Calu3 (cell line): ENCODE results near the gene IFITM1. TPM values are rescaled to one million over a fixed set of nuclear protein-coding genes. Genes with fewer than 3 reads are reported as not detected.
A peak's percentile ranks its signal among the peaks of the same experiment; 100 is the strongest.

Source experiments
- BruUV-seq: library from RNA; stranded (reverse); fragments of 400-500 nt; replicated peaks from 2 replicates; lab custom pipeline; 2021; lab: Mats Ljungman, UMichigan
- CTCF ChIA-PET: fragments of 300-600 bp; sonication (Branson Sonifier 250); formaldehyde crosslinking; loops from one replicate; lab custom pipeline; 2022; ENCODE audit warnings: antibody characterized with exemption; lab: Charles Lee
- DNase-seq: peaks from one replicate; pipeline ENCODE4 v3.0.0; 2022
- H3K27ac Mint-ChIP-seq: one replicate; pipeline ENCODE4 v1.8.0; 2022; ENCODE audit warnings: mixed read lengths; ENCODE audit not compliant: unreplicated experiment
- H3K27me3 Mint-ChIP-seq: one replicate; pipeline ENCODE4 v1.8.0; 2022; ENCODE audit warnings: mixed read lengths; ENCODE audit not compliant: unreplicated experiment
- H3K36me3 Mint-ChIP-seq: one replicate; pipeline ENCODE4 v1.8.0; 2022; ENCODE audit warnings: mild to moderate bottlenecking, moderate library complexity, mixed read lengths; ENCODE audit not compliant: insufficient read depth, unreplicated experiment
- H3K4me1 Mint-ChIP-seq: one replicate; pipeline ENCODE4 v1.8.0; 2022; ENCODE audit warnings: mild to moderate bottlenecking, low read depth, mixed read lengths; ENCODE audit not compliant: unreplicated experiment
- H3K4me3 Mint-ChIP-seq: one replicate; pipeline ENCODE4 v1.8.0; 2022; ENCODE audit warnings: mild to moderate bottlenecking, low read depth, moderate library complexity, mixed read lengths; ENCODE audit not compliant: unreplicated experiment
- H3K9me3 Mint-ChIP-seq: one replicate; pipeline ENCODE4 v1.8.0; 2022; ENCODE audit warnings: low read depth, mixed read lengths; ENCODE audit not compliant: unreplicated experiment
- CTCF ChIP-seq: fragments of 200-600 bp; IDR thresholded peaks from one replicate; pipeline ENCODE4 v1.8.0; 2022; ENCODE audit warnings: antibody characterized with exemption; ENCODE audit not compliant: unreplicated experiment
- intact Hi-C: fragments of 100-400 bp; cut with micrococcal nuclease; formaldehyde crosslinking; loops from one replicate; pipeline ENCODE4 v1.10.0; 2022; ENCODE audit not compliant: unreplicated experiment
- total RNA-seq: library from RNA; stranded (reverse); gene quantifications from 2 replicates; pipeline ENCODE4 v1.2.3, GENCODE V29; 2022

IFITM1 gene
- total RNA-seq, 1 experiment from 2014 or later, result 45.6 TPM

- peaks cover 18% of the 10 kb centered on the region for H3K4me1 Mint-ChIP-seq
- no TSS peak for BruUV-seq
Observed at GRCh38 chr11:269146-269890, 44.5 kb upstream of the IFITM1 start.

GRCh38 chr11:270451-271318, 43.2 kb upstream of the IFITM1 start:
- Mint-ChIP-seq H3K4me1 (peaks cover 18% of the 10 kb centered on the region), H3K36me3 (no peaks in the 10 kb centered on the region), H3K27me3 (peaks cover 57% of the 10 kb centered on the region), H3K9me3 (no peaks in the 10 kb centered on the region), H3K4me3 (no peak overlapping the region), H3K27ac (no peak overlapping the region)
- intact Hi-C loops, result no loop called here
- no peak for DNase-seq
- no TSS peak for BruUV-seq
- no peak for TF ChIP-seq CTCF
- CTCF ChIA-PET, result no interaction called here

More at GRCh38 chr11:269146-269890, 44.5 kb upstream of the IFITM1 start:
- Mint-ChIP-seq H3K27me3 (peaks cover 45% of the 10 kb centered on the region), H3K9me3 (no peaks in the 10 kb centered on the region), H3K27ac (peak overlapping the region; percentile 28), H3K36me3 (no peaks in the 10 kb centered on the region), H3K4me3 (peak overlapping the region; percentile 39)
- no peak for DNase-seq
- CTCF ChIA-PET, result interaction anchor here (1.0 kb wide), 2 partner anchors 12 to 125 kb away, joined by 3 read pairs; partner anchors contain the start of gene PKP3
- intact Hi-C loops, result no loop called here
- TF ChIP-seq CTCF, result no peak

DNA sequence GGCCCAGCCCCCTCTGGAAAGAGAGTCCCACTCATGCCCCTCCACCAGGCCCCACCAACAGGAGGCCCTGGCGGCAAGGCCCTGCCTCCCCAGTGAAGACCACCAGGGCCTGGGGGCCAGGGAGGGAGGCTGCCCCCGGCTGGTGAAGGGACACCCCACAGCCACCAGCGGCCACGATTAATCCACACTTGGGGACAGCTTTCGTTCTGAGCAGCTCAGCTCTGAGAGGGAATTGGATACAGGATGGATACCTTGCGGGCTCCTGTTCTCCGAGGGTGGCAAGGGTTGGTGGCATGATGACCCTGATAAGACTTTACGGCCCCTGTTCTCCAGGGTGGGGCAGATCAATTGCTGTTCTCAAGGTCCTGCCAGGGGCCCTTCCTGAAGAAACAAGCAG, 42.5 kb upstream of the IFITM1 start:
- Mint-ChIP-seq H3K36me3 (no peaks in the 10 kb centered on the region), H3K4me3 (no peak overlapping the region), H3K27ac (no peak overlapping the region), H3K4me1 (peaks cover 18% of the 10 kb centered on the region), H3K27me3 (peaks cover 63% of the 10 kb centered on the region), H3K9me3 (no peaks in the 10 kb centered on the region)
- CTCF ChIA-PET, result no interaction called here
- no TSS peak for BruUV-seq
- no peak for DNase-seq
- TF ChIP-seq CTCF, result no peak
- intact Hi-C loops, result no loop called here

- CTCF ChIA-PET, result no interaction called here
- no peak overlapping the region for H3K27ac Mint-ChIP-seq
- no peaks in the 10 kb centered on the region for H3K36me3 Mint-ChIP-seq
- intact Hi-C loops, result no loop called here
- H3K4me1 Mint-ChIP-seq, result peaks cover 18% of the 10 kb centered on the region
- peaks cover 5% of the 10 kb centered on the region for H3K9me3 Mint-ChIP-seq
- no peak for TF ChIP-seq CTCF
- no peak overlapping the region for H3K4me3 Mint-ChIP-seq
- DNase-seq, result no peak
- no TSS peak for BruUV-seq
- H3K27me3 Mint-ChIP-seq, result peaks cover 74% of the 10 kb centered on the region
Observed at GRCh38 chr11:272195-272930, 41.5 kb upstream of the IFITM1 start.
